H9 (cell line): ENCODE measurements around the gene CNMD. TPM values are rescaled to one million over a fixed set of nuclear protein-coding genes. Genes with fewer than 3 reads are reported as not detected.
"Not testable (repeated sequence)": the region's sequence is repeated elsewhere in the genome, so short reads cannot be mapped to it uniquely, and the experiment has no call there.

Experiments
- DNase-seq: peaks from one replicate; pipeline ENCODE4 v3.0.0-alpha.2; 2017
- H2AFZ ChIP-seq: one replicate; pipeline ENCODE4 v1.6.1; 2013; ENCODE audit warnings: mild to moderate bottlenecking, low read length, control low read depth, moderate library complexity
- H2AK5ac ChIP-seq: 2 replicates; pipeline ENCODE4 v1.6.1; 2013; ENCODE audit warnings: low read length, control low read depth, mixed read lengths; ENCODE audit not compliant: insufficient read length
- H2BK120ac ChIP-seq: one replicate; pipeline ENCODE4 v1.6.1; 2013; ENCODE audit warnings: low read depth, mild to moderate bottlenecking, low read length, control low read depth, inconsistent platforms; ENCODE audit not compliant: poor library complexity, severe bottlenecking
- H2BK12ac ChIP-seq: 2 replicates; pipeline ENCODE4 v1.6.1; 2013; ENCODE audit warnings: low read length, control low read depth, mixed read lengths, low read depth; ENCODE audit not compliant: insufficient read length
- H2BK15ac ChIP-seq: 2 replicates; pipeline ENCODE4 v1.6.1; 2013; ENCODE audit warnings: low read depth, low read length, control low read depth
- H2BK20ac ChIP-seq: one replicate; pipeline ENCODE4 v1.6.1; 2013; ENCODE audit warnings: low read depth, mild to moderate bottlenecking, low read length, control low read depth, inconsistent platforms; ENCODE audit not compliant: poor library complexity, severe bottlenecking
- H2BK5ac ChIP-seq: 2 replicates; pipeline ENCODE4 v1.6.1; 2013; ENCODE audit warnings: low read length, control low read depth, mixed read lengths; ENCODE audit not compliant: insufficient read length
- H3K14ac ChIP-seq: 2 replicates; pipeline ENCODE4 v1.6.1; 2013; ENCODE audit warnings: low read length, control low read depth; ENCODE audit not compliant: insufficient read depth
- H3K18ac ChIP-seq: 2 replicates; pipeline ENCODE4 v1.6.1; 2013; ENCODE audit warnings: low read depth, mild to moderate bottlenecking, mixed read lengths, low read length, control low read depth; ENCODE audit not compliant: insufficient read length
- H3K23ac ChIP-seq: 2 replicates; pipeline ENCODE4 v1.6.1; 2013; ENCODE audit warnings: low read length, control low read depth, mixed read lengths, low read depth; ENCODE audit not compliant: insufficient read length
- H3K23me2 ChIP-seq: 2 replicates; pipeline ENCODE4 v1.6.1; 2013; ENCODE audit warnings: low read depth, mild to moderate bottlenecking, mixed read lengths, low read length, control low read depth; ENCODE audit not compliant: insufficient read length, poor library complexity, severe bottlenecking
- H3K27ac ChIP-seq: 2 replicates; pipeline ENCODE4 v1.5.1; 2013; ENCODE audit warnings: low read length, control low read depth, mixed read lengths, low read depth; ENCODE audit not compliant: insufficient read length
- H3K27me3 ChIP-seq: 2 replicates; pipeline ENCODE4 v1.6.1; 2013; ENCODE audit warnings: low read length, control low read depth, inconsistent platforms; ENCODE audit not compliant: insufficient read depth
- H3K4ac ChIP-seq: 2 replicates; pipeline ENCODE4 v1.6.1; 2013; ENCODE audit warnings: low read depth, mild to moderate bottlenecking, control low read depth, inconsistent platforms, low read length, moderate library complexity
- H3K4me1 ChIP-seq: 2 replicates; pipeline ENCODE4 v1.6.1; 2013; ENCODE audit warnings: low read length, control low read depth, inconsistent platforms; ENCODE audit not compliant: insufficient read depth
- H3K4me2 ChIP-seq: 2 replicates; pipeline ENCODE4 v1.6.1; 2013; ENCODE audit warnings: low read length, control low read depth, mixed read lengths; ENCODE audit not compliant: insufficient read length, insufficient read depth
- H3K56ac ChIP-seq: 2 replicates; pipeline ENCODE4 v1.6.1; 2013; ENCODE audit warnings: low read depth, mild to moderate bottlenecking, mixed read lengths, low read length, control low read depth; ENCODE audit not compliant: insufficient read length
- H3K79me1 ChIP-seq: 2 replicates; pipeline ENCODE4 v1.6.1; 2013; ENCODE audit warnings: low read depth, mild to moderate bottlenecking, moderate library complexity, low read length, control low read depth, inconsistent platforms; ENCODE audit not compliant: insufficient read depth, poor library complexity, severe bottlenecking
- H3K79me2 ChIP-seq: 2 replicates; pipeline ENCODE4 v1.6.1; 2013; ENCODE audit warnings: low read length, control low read depth, inconsistent platforms; ENCODE audit not compliant: insufficient read depth
- H3K9ac ChIP-seq: 2 replicates; pipeline ENCODE4 v1.6.1; 2013; ENCODE audit warnings: low read length, control low read depth, mixed read lengths; ENCODE audit not compliant: insufficient read length; ENCODE audit errors: extremely low read depth
- H3K9me3 ChIP-seq: one replicate; pipeline ENCODE4 v1.6.1; 2013; ENCODE audit warnings: low read depth, low read length, inconsistent platforms; ENCODE audit not compliant: control insufficient read depth
- H3T11ph ChIP-seq: one replicate; pipeline ENCODE4 v1.6.1; 2013; ENCODE audit warnings: mild to moderate bottlenecking, low read length, control low read depth, inconsistent platforms
- H4K20me1 ChIP-seq: one replicate; pipeline ENCODE4 v1.6.1; 2013; ENCODE audit not compliant: control insufficient read depth, insufficient read length, insufficient read depth
- H4K5ac ChIP-seq: 2 replicates; pipeline ENCODE4 v1.6.1; 2013; ENCODE audit warnings: low read depth, mild to moderate bottlenecking, mixed read lengths, low read length, control low read depth; ENCODE audit not compliant: insufficient read length
- H4K8ac ChIP-seq: replicated peaks from 2 replicates; pipeline ENCODE4 v1.6.1; 2013; ENCODE audit warnings: low read length, control low read depth, mixed read lengths, low read depth; ENCODE audit not compliant: insufficient read length
- H4K91ac ChIP-seq: 2 replicates; pipeline ENCODE4 v1.6.1; 2013; ENCODE audit warnings: low read depth, mild to moderate bottlenecking, moderate library complexity, mixed read lengths, low read length, control low read depth; ENCODE audit not compliant: insufficient read length
- H3K27ac Mint-ChIP-seq, 3 experiments: 2 replicates in 2 of 3; 3 replicates in 1 of 3; pipeline ENCODE4 v1.8.0; 2020 to 2021; ENCODE audit warnings: mixed read lengths in 3 of 3, mild to moderate bottlenecking in 1 of 3, moderate library complexity in 1 of 3
- H3K27me3 Mint-ChIP-seq: 2 replicates; pipeline ENCODE4 v1.8.0; 2021; ENCODE audit warnings: low read depth, mild to moderate bottlenecking, moderate library complexity, mixed read lengths
- H3K36me3 Mint-ChIP-seq, 3 experiments: 2 replicates in 2 of 3; 3 replicates in 1 of 3; pipeline ENCODE4 v1.8.0; 2020 to 2021; ENCODE audit warnings: low read depth in 3 of 3, mixed read lengths in 3 of 3; ENCODE audit not compliant: insufficient read depth in 1 of 3
- H3K4me1 Mint-ChIP-seq, 2 experiments: 2 replicates each; pipeline ENCODE4 v1.8.0; 2020; ENCODE audit warnings: mixed read lengths in 2 of 2
- H3K4me3 Mint-ChIP-seq, 2 experiments: 2 replicates in 1 of 2; 3 replicates in 1 of 2; pipeline ENCODE4 v1.8.0; 2020 to 2021; ENCODE audit warnings: mild to moderate bottlenecking in 2 of 2, mixed read lengths in 2 of 2, moderate library complexity in 1 of 2
- H3K9me3 Mint-ChIP-seq, 2 experiments: 2 replicates in 1 of 2; 3 replicates in 1 of 2; pipeline ENCODE4 v1.8.0; 2020; ENCODE audit warnings: mild to moderate bottlenecking in 2 of 2, mixed read lengths in 2 of 2, moderate library complexity in 1 of 2
- WGBS: extraction: QIAGEN DNeasy Blood & Tissue Kit; methylation state at CpG from one replicate; pipeline ENCODE4 v1.1.7; 2013; ENCODE audit warnings: missing lambda C conversion rate, low lambda C conversion rate, mixed read lengths; ENCODE audit not compliant: insufficient read length; ENCODE audit errors: extremely low coverage; 5-methylcytosine and 5-hydroxymethylcytosine counted together
- total RNA-seq: library from RNA; stranded (reverse); gene quantifications from 2 replicates; pipeline ENCODE4 v1.2.1, GENCODE V29; 2021

CNMD gene
- total RNA-seq, 1 experiment from 2014 or later, result 96.0 TPM

DNA sequence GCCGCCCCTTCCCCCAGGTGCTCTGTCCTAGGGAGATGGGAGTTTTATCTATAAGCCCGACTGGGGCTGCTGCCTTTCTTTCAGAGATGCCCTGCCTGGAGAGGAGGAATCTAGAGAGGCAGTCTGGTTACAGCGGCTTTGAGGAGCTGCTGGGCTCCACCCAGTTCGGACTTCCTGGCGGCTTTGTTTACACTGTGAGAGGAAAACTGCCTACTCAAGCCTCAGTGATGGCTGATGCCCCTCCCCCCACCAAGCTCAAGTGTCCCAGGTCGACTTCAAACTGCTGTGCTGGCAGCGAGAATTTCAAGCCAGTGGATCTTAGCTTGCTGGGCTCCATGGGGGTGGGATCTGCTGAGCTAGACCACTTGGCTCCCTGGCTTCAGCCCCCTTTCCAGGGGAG, 18.7 kb downstream of the CNMD start:
- not testable (repeated sequence) for H3K27ac ChIP-seq, H3K23me2 ChIP-seq, H2BK5ac ChIP-seq, H2BK20ac ChIP-seq, H3K56ac ChIP-seq, H4K5ac ChIP-seq, H3K27ac Mint-ChIP-seq, H3K4me2 ChIP-seq, H3K4ac ChIP-seq, H2AK5ac ChIP-seq, H3K4me1 ChIP-seq, H3K27me3 Mint-ChIP-seq, H2AFZ ChIP-seq, H2BK120ac ChIP-seq, H4K91ac ChIP-seq, H3K23ac ChIP-seq, H3K79me1 ChIP-seq, H3K27me3 ChIP-seq, H3K4me3 Mint-ChIP-seq, H3T11ph ChIP-seq, H3K4me1 Mint-ChIP-seq, H4K8ac ChIP-seq, H3K14ac ChIP-seq, H3K79me2 ChIP-seq, H3K9me3 ChIP-seq, H2BK12ac ChIP-seq, H2BK15ac ChIP-seq, H4K20me1 ChIP-seq, H3K9ac ChIP-seq, H3K18ac ChIP-seq
- peak; percentile 64 for DNase-seq
- no CpG with 5 or more reads among the region's 7 CpGs for WGBS
- H3K9me3 Mint-ChIP-seq, result peaks cover 55 to 73% of the 10 kb centered on the region in 2 experiments
- H3K36me3 Mint-ChIP-seq, result peaks cover 68 to 98% (median 90%) of the 10 kb centered on the region in 3 experiments
